HCT116 (cell line): ENCODE measurements around the gene VRK3. TPM values are rescaled to one million over a fixed set of nuclear protein-coding genes. Genes with fewer than 3 reads are reported as not detected.

Source experiments
- ATAC-seq: fragments of 200-7000 bp; cut with Tn5 transposase; 2 replicates; pipeline ENCODE4 v1.9.1; 2020; ENCODE audit warnings: mild to moderate bottlenecking, moderate library complexity
- BruUV-seq: library from RNA; stranded (reverse); fragments of 400-500 nt; replicated peaks from 2 replicates; lab custom pipeline; 2021; lab: Mats Ljungman, UMichigan
- CTCF ChIA-PET: fragments of 300-600 bp; sonication (Branson Sonifier 250); formaldehyde crosslinking; loops from one replicate; lab custom pipeline; 2021; ENCODE audit warnings: antibody characterized with exemption; lab: Charles Lee
- POLR2A ChIA-PET: fragments of 300-600, 350-600 bp; sonication (Branson Sonifier 250); formaldehyde crosslinking; loops from one replicate; lab custom pipeline; 2021; ENCODE audit warnings: antibody characterized with exemption; lab: Charles Lee
- RAD21 ChIA-PET, 2 experiments: fragments of 300-600 bp; sonication (Branson Sonifier 250); formaldehyde crosslinking; loops; one replicate each; lab custom pipeline; 2023; ENCODE audit warnings: low total read pairs in 2 of 2; ENCODE audit not compliant: uncharacterized antibody in 2 of 2, unreplicated experiment in 2 of 2, low non-redundant PET in 1 of 2; lab: Charles Lee
- DNase-seq: peaks from one replicate; pipeline ENCODE4 v3.0.0-alpha.2; 2010; ENCODE audit warnings: low read depth, low spot score
- H2AFZ ChIP-seq: fragments of 200-600 bp; shearing (Covaris generic), sonication (generic); 2 replicates; pipeline ENCODE4 v1.6.1; 2017; ENCODE audit warnings: low read depth, mixed run types, mixed read lengths, antibody characterized with exemption, low read length; ENCODE audit not compliant: poor library complexity, severe bottlenecking
- H3K27ac ChIP-seq: 2 replicates; pipeline ENCODE4 v1.5.1; 2012; ENCODE audit warnings: low read depth, low read length
- H3K27me3 ChIP-seq: fragments of 200-600 bp; sonication (generic); 2 replicates; pipeline ENCODE4 v1.6.1; 2016; ENCODE audit warnings: mixed run types, low read length, mixed read lengths; ENCODE audit not compliant: insufficient read depth
- H3K36me3 ChIP-seq, 2 experiments: fragments of 200-500 bp in 1 of 2; fragments of 200-600 bp in 1 of 2; sonication (Bioruptor generic) in 1 of 2; sonication (generic) in 1 of 2; 2 replicates each; pipeline versions ENCODE4 v1.5.1 to v1.6.1; 2014 to 2016; ENCODE audit warnings: low read length in 2 of 2, inconsistent platforms in 1 of 2, mixed read lengths in 1 of 2, mixed run types in 1 of 2; ENCODE audit not compliant: insufficient read depth in 2 of 2, control insufficient read depth in 1 of 2
- H3K4me1 ChIP-seq, 2 experiments: fragments of 200-600 bp in 1 of 2; sonication (generic) in 1 of 2; 2 replicates each; pipeline versions ENCODE4 v1.5.1 to v1.6.1; 2012 to 2017; ENCODE audit warnings: low read length in 2 of 2, inconsistent platforms in 1 of 2, mild to moderate bottlenecking in 1 of 2, mixed read lengths in 1 of 2, mixed run types in 1 of 2, moderate library complexity in 1 of 2; ENCODE audit not compliant: insufficient read depth in 2 of 2, control insufficient read depth in 1 of 2
- H3K4me2 ChIP-seq: fragments of 200-600 bp; sonication (generic); 2 replicates; pipeline ENCODE4 v1.6.1; 2017; ENCODE audit warnings: mixed run types, low read length, mixed read lengths
- H3K4me3 ChIP-seq, 2 experiments: fragments of 200-600 bp in 1 of 2; sonication (generic) in 1 of 2; replicated peaks in 1 of 2; 2 replicates each; pipeline ENCODE4 v1.5.1; 2011 to 2016; ENCODE audit warnings: low read length in 2 of 2, control low read depth in 1 of 2, low read depth in 1 of 2, mild to moderate bottlenecking in 1 of 2, mixed read lengths in 1 of 2, mixed run types in 1 of 2
- H3K79me2 ChIP-seq: fragments of 200-600 bp; sonication (generic); 2 replicates; pipeline ENCODE4 v1.6.1; 2017; ENCODE audit warnings: mild to moderate bottlenecking, mixed run types, low read length, moderate library complexity, mixed read lengths; ENCODE audit not compliant: insufficient read depth
- H3K9ac ChIP-seq: fragments of 200-600 bp; sonication (generic); 2 replicates; pipeline ENCODE4 v1.6.1; 2016; ENCODE audit warnings: low read length, mixed read lengths
- H3K9me2 ChIP-seq: fragments of 200-600 bp; sonication (generic), shearing (Covaris generic); 2 replicates; pipeline ENCODE4 v1.6.1; 2017; ENCODE audit warnings: mixed run types, mild to moderate bottlenecking, moderate library complexity; ENCODE audit not compliant: insufficient read depth
- H3K9me3 ChIP-seq, 2 experiments: fragments of 200-500 bp in 1 of 2; fragments of 200-600 bp in 1 of 2; sonication (Bioruptor generic) in 1 of 2; sonication (generic) in 1 of 2; 2 replicates each; pipeline ENCODE4 v1.6.1; 2014 to 2017; ENCODE audit warnings: low read length in 2 of 2, mixed read lengths in 2 of 2, inconsistent platforms in 1 of 2, low read depth in 1 of 2, mild to moderate bottlenecking in 1 of 2, mixed run types in 1 of 2, moderate library complexity in 1 of 2; ENCODE audit not compliant: control insufficient read depth in 1 of 2, insufficient read depth in 1 of 2
- H4K20me1 ChIP-seq: fragments of 200-600 bp; sonication (generic), shearing (Covaris generic); 2 replicates; pipeline ENCODE4 v1.6.1; 2017; ENCODE audit warnings: mixed run types, mild to moderate bottlenecking, moderate library complexity; ENCODE audit not compliant: insufficient read depth
- CBX3 ChIP-seq: IDR thresholded peaks from 2 replicates; pipeline ENCODE4 v1.6.1; 2012; ENCODE audit warnings: low read depth
- CEBPB ChIP-seq: IDR thresholded peaks from 2 replicates; pipeline ENCODE4 v1.6.1; 2012; ENCODE audit warnings: low read depth
- EGR1 ChIP-seq: IDR thresholded peaks from 2 replicates; pipeline ENCODE4 v1.6.1; 2012; ENCODE audit warnings: low read depth
- ELF1 ChIP-seq: IDR thresholded peaks from 2 replicates; pipeline ENCODE4 v1.6.1; 2012; ENCODE audit warnings: low read depth, borderline replicate concordance
- JUND ChIP-seq: IDR thresholded peaks from 2 replicates; pipeline ENCODE4 v1.6.1; 2012
- SIN3A ChIP-seq: IDR thresholded peaks from 2 replicates; pipeline ENCODE4 v1.6.1; 2012; ENCODE audit warnings: low read depth
- SP1 ChIP-seq: IDR thresholded peaks from 2 replicates; pipeline ENCODE4 v1.6.1; 2012; ENCODE audit warnings: low read depth
- TCF7L2 ChIP-seq: IDR thresholded peaks from 2 replicates; pipeline ENCODE4 v1.7.0; 2011; ENCODE audit warnings: borderline replicate concordance, inconsistent platforms; ENCODE audit not compliant: insufficient read depth, insufficient read length; ENCODE audit errors: extremely low read depth
- ZFX ChIP-seq: fragments of 450-650 bp; IDR thresholded peaks from 2 replicates; pipeline ENCODE4 v1.6.1; 2017
- ZNF274 ChIP-seq: fragments of 200-500 bp; sonication (Bioruptor generic); IDR thresholded peaks from 2 replicates; pipeline ENCODE4 v1.6.1; 2014; ENCODE audit warnings: mild to moderate bottlenecking, low read depth, low read length, inconsistent platforms
- intact Hi-C: fragments of 100-400 bp; cut with micrococcal nuclease; formaldehyde crosslinking; loops from 2 replicates; pipeline ENCODE4 v1.10.0; 2022
- total RNA-seq: library from RNA; stranded (reverse); gene quantifications from one replicate; pipeline ENCODE4 v1.2.1, GENCODE V29; 2021; ENCODE audit not compliant: unreplicated experiment
- TF ChIP-seq, protein P1 (sequence below): IDR thresholded peaks from 2 replicates; pipeline ENCODE4 v1.6.1; 2012
- TF ChIP-seq, protein P2 (sequence below): IDR thresholded peaks from 2 replicates; pipeline ENCODE4 v1.6.1; 2012; ENCODE audit warnings: low read depth
- TF ChIP-seq, protein P3 (sequence below), 3 experiments: fragments of 200-600 bp in 1 of 3; sonication (generic) in 1 of 3; IDR thresholded peaks in 2 of 3; conservative IDR thresholded peaks in 1 of 3; 2 replicates each; pipeline ENCODE4 v1.5.1; 2012 to 2017; ENCODE audit warnings: low read depth in 2 of 3, low read length in 2 of 3, antibody characterized with exemption in 1 of 3, borderline replicate concordance in 1 of 3, control low read depth in 1 of 3, mild to moderate bottlenecking in 1 of 3, mixed read lengths in 1 of 3, mixed run types in 1 of 3, moderate library complexity in 1 of 3; ENCODE audit not compliant: insufficient read depth in 1 of 3

Gene VRK3
- total RNA-seq, 1 experiment from 2014 or later, result 44.0 TPM

DNA sequence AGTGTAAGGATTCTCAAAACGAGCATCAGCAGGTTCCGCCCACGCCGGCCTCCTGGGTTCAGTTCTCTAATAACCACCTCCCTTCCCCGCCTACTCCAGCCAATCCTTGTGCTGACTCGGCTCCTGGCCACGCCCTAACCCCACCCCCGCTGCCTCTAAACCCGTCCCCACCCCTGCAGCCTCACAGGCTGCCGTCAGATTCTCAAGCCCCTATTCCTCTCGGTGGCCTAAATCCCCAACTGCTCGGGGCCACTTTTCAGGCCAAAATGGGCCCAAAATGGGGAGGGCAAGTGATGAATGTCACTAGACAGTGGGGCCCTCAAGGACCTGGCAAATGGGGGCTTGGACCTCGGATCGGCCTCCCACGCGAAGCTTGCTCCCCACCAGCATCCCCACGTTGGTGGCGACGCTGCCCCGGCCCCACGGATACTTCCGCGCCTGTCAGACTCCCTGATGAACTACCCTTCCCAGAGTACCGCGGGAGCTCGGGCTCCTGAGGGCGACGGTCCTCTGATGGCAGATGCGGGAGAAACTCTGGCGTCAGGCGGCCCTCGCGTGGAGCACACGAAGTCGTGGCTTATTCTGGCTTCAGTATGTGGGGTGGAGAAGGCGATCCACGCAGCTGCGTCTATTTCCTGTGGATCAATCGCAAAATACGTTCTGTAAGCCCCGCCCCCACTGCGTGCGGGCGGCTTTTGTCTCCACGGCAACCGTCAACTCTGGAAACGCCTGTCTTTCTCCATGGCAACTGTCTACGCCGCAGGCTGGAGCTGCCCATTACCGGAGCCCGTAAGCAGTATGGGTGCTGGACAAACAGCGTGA is 25.4 kb upstream of the VRK3 start:
- POLR2A ChIA-PET, result no interaction called here
- no TSS peak for BruUV-seq
- no peak for ATAC-seq
- no peak overlapping the region for H3K9ac ChIP-seq
- no peak for DNase-seq
- H3K27me3 ChIP-seq, result no peaks in the 10 kb centered on the region
- H2AFZ ChIP-seq, result no peak overlapping the region
- no peak overlapping the region for H3K4me2 ChIP-seq
- peaks cover 20 to 30% of the 10 kb centered on the region in 2 experiments; a peak in 3 of 4 replicates for H3K9me3 ChIP-seq
- H3K36me3 ChIP-seq, result peaks cover 4 to 27% of the 10 kb centered on the region in 2 experiments; a peak in 3 of 4 replicates
- H3K27ac ChIP-seq, result no peak overlapping the region
- H3K9me2 ChIP-seq, result no peaks in the 10 kb centered on the region
- intact Hi-C loops, result no loop called here
- no peaks in the 10 kb centered on the region for H3K79me2 ChIP-seq
- no peaks in the 10 kb centered on the region for H4K20me1 ChIP-seq
- RAD21 ChIA-PET, result no interaction called here
- TF ChIP-seq, protein P1, sequence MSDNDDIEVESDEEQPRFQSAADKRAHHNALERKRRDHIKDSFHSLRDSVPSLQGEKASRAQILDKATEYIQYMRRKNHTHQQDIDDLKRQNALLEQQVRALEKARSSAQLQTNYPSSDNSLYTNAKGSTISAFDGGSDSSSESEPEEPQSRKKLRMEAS, result no peak
- no peak for TF ChIP-seq SP1
- no peak for TF ChIP-seq ELF1
- TF ChIP-seq SIN3A, result no peak
- no peak for TF ChIP-seq CBX3
- no peak for TF ChIP-seq CEBPB
- no peak for TF ChIP-seq ZFX
- no peak overlapping the region for H3K4me3 ChIP-seq
- CTCF ChIA-PET, result no interaction called here
- no peaks in the 10 kb centered on the region for H3K4me1 ChIP-seq

DNA sequence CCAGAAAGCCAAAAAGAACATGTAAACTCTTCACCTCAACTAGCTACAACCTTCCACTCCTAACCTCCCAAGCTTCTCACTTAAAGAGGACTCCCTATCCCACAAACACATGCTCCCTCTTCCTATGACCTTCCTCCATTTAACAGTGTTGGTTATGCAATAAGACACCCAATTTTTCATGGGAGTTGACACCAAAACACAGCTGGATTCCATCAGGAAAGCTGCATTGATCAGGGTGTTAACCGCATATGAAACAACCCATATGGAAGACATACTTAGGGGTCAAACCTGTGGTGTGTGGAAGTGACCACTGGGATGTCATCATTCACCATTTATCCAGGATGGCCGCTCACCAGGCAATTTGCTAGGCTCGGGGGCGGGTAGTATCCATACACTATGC is 22.5 kb upstream of the VRK3 start:
- Histone ChIP-seq H3K4me1 (no peaks in the 10 kb centered on the region), H3K4me3 (no peak overlapping the region), H3K79me2 (no peaks in the 10 kb centered on the region), H3K4me2 (no peak overlapping the region), H2AFZ (no peak overlapping the region), H4K20me1 (no peaks in the 10 kb centered on the region), H3K27me3 (no peaks in the 10 kb centered on the region), H3K36me3 (peaks cover 29 to 55% of the 10 kb centered on the region in 2 experiments), H3K27ac (no peak overlapping the region), H3K9ac (no peak overlapping the region), H3K9me2 (no peaks in the 10 kb centered on the region), H3K9me3 (peaks cover 40 to 50% of the 10 kb centered on the region in 2 experiments; a peak in 3 of 4 replicates)
- no TSS peak for BruUV-seq
- TF ChIP-seq EGR1 (no peak), SIN3A (no peak), SP1 (no peak), ELF1 (no peak), ZNF274 (no peak), TCF7L2 (no peak), JUND (no peak)
- TF ChIP-seq, protein P2, sequence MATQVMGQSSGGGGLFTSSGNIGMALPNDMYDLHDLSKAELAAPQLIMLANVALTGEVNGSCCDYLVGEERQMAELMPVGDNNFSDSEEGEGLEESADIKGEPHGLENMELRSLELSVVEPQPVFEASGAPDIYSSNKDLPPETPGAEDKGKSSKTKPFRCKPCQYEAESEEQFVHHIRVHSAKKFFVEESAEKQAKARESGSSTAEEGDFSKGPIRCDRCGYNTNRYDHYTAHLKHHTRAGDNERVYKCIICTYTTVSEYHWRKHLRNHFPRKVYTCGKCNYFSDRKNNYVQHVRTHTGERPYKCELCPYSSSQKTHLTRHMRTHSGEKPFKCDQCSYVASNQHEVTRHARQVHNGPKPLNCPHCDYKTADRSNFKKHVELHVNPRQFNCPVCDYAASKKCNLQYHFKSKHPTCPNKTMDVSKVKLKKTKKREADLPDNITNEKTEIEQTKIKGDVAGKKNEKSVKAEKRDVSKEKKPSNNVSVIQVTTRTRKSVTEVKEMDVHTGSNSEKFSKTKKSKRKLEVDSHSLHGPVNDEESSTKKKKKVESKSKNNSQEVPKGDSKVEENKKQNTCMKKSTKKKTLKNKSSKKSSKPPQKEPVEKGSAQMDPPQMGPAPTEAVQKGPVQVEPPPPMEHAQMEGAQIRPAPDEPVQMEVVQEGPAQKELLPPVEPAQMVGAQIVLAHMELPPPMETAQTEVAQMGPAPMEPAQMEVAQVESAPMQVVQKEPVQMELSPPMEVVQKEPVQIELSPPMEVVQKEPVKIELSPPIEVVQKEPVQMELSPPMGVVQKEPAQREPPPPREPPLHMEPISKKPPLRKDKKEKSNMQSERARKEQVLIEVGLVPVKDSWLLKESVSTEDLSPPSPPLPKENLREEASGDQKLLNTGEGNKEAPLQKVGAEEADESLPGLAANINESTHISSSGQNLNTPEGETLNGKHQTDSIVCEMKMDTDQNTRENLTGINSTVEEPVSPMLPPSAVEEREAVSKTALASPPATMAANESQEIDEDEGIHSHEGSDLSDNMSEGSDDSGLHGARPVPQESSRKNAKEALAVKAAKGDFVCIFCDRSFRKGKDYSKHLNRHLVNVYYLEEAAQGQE, result no peak
- TF ChIP-seq, protein P3, sequence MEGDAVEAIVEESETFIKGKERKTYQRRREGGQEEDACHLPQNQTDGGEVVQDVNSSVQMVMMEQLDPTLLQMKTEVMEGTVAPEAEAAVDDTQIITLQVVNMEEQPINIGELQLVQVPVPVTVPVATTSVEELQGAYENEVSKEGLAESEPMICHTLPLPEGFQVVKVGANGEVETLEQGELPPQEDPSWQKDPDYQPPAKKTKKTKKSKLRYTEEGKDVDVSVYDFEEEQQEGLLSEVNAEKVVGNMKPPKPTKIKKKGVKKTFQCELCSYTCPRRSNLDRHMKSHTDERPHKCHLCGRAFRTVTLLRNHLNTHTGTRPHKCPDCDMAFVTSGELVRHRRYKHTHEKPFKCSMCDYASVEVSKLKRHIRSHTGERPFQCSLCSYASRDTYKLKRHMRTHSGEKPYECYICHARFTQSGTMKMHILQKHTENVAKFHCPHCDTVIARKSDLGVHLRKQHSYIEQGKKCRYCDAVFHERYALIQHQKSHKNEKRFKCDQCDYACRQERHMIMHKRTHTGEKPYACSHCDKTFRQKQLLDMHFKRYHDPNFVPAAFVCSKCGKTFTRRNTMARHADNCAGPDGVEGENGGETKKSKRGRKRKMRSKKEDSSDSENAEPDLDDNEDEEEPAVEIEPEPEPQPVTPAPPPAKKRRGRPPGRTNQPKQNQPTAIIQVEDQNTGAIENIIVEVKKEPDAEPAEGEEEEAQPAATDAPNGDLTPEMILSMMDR (IDR thresholded peaks at IDR 0.05 in 2 of 3, conservative IDR thresholded peaks at IDR 0.05 in 1 of 3; ENCODE audit: borderline replicate concordance in 1 of 3, insufficient read depth in 1 of 3, low read depth in 2 of 3, low read length in 2 of 3), result no peak
- DNase-seq (no peak), ATAC-seq (no peak)
- ChIA-PET POLR2A (no interaction called here), RAD21 (no interaction called here), CTCF (no interaction called here)
- intact Hi-C loops, result no loop called here
